HTR-8/SVneo (cell line): Measurements from ENCODE around the gene NBPF1.
A peak's percentile ranks its signal among the peaks of the same experiment; 100 is the strongest.
"Not testable (repeated sequence)": the region's sequence is repeated elsewhere in the genome, so short reads cannot be mapped to it uniquely, and the experiment has no call there.

Experiments used
- DNase-seq: peaks from one replicate; pipeline ENCODE4 v3.0.0; 2011; ENCODE audit warnings: low spot score, mixed read lengths; ENCODE audit not compliant: insufficient read length
- FAIRE-seq: peaks from 2 replicates; lab custom pipeline; 2011; peaks lifted over from hg19 to GRCh38; lab: Jason Lieb, UNC

NBPF1 gene

DNA sequence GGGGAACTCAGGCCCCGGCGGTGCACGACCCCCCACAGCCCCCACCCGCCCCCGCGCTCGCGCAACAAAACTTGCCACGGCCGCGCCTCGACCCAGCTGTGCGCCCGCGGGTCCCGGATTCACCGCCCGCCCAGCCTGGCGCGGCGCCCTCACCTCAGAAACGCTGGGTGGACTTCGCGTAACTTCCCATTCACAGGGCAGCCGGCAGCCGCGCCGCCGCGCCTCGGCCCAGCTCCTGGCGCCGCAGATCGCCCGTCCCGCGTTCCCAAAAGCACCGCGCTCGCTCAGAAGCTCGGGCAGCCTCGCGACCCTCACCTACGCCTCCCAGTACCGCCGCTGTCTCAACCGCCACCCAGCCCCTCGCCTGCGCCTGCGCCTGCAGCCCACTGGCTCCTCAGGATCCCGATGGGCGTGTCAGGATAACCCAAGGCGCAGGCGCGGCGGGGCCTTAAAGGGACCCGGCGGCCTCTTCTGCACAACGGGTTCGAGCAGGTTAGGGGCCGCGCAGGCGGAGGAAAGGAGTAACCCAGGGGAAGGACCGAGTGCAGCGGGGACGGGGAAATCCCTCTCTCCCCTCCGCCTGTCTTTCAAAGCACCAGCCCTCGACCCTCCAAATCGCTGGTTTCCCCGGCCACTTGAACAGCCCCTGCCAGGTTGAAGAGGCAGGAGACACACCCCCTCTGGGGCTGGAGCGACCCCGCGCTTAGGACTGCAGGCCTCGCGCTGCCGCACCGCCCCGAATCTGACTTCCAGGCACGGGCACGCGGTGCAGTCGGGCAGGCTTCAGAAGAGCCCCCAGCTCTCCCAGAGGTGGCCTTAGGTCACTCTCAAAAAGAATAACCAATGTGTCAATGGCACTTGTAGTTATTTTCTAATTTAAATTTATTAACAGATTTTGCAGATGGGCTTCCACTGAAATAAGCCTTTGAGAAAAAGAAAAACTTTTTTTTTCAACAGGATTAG is at the start of gene NBPF1:
NBPF1 (minus strand) TSS at position 380 of the 963 bp plus-strand sequence.
- FAIRE-seq (peak; percentile 57), DNase-seq (peak; percentile 100)

DNA sequence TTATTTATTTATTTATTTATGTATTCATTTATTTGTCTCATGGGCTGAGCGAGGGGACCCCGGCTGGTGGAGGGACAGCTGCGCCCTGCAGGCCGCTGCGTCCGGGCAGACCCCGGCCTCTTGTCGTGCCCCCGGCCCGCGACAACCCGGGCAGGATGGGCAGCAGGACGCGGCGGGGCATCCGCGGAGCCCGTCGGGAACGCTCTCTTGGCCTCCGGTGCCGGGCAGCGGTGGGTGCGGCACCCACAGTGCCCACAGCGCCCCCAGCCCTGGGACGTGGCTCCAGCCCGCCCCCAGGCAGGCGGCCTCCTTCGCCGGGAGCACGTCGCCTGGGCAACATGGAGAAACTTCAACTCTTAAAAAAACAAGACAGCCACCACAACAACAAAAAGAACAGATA is 44.9 kb upstream of the NBPF1 start:
- not testable (repeated sequence) for FAIRE-seq, DNase-seq

DNA sequence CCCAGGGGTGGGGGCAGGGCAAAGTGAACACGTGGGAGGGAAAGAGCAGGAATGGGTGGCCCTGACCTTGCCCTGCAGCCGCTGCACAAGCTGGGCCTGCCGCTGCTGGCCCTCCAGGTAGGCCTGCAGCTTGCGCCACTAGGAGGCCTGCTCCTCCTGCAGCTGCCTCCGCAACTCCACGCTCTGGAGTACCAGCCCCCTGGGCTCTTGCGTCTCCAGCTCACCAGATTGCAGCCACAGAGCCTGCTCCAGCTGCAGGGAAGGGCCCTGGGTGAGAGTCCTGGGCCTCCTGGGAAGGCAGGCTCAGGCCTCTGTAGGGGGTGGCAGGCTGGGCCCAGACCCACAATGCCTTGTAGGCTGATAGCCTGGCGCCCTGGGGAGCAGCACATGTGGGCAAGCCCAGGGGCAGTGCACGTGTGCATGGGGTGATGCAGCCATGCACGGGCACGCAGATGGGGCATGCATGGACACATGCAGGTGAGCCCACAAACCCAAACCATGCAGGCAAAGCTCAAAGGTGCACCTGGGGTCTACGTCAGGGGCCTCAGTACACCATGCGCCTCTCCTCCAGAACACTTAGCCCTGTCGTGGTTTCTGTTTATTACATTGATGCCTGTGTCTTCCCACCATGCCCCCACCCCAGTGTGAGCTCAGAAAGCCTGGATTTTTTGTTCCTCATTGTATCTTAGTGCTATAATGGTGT is 43.8 kb upstream of the NBPF1 start:
- not testable (repeated sequence) for FAIRE-seq, DNase-seq

DNA sequence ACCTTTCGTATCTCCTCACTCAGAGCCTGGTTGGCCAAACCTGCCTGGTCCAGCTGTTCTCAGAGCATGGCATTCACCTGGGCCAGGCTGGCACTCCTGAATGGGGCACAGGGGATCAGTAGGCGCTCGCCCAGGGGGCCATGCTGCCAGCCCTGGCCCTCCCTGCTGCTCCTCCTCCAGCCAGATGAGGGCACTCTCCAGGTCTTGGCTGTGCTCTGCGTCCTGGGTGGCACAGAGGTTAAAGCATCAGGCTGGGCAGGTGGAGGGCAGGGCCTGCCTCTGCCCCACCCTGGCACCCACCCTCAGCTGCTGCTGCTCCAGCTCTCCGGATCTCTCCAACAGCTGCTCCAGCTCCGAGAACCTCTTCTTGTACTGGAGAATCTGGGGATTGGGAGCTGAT is 43.2 kb upstream of the NBPF1 start:
- DNase-seq, FAIRE-seq: not testable (repeated sequence)

DNA sequence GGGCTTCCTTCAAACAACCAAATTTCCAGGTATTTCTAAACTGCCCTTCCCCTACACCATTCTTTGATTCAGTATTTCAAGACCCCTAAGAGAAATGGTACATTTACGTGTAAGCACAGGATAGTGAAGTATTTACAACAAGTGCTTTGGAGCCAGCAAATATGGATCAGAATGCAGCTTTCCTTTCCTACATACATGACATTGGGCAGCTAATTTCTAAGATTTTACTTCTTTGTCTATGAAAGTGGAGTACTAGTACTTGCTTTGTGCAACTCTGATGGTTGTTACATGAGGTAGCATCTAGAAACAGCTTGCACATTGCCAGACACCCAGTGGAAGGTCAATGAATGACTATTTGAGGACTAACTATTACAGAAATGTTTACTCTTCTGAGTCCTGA is 38.2 kb upstream of the NBPF1 start:
- not testable (repeated sequence) for FAIRE-seq, DNase-seq

DNA sequence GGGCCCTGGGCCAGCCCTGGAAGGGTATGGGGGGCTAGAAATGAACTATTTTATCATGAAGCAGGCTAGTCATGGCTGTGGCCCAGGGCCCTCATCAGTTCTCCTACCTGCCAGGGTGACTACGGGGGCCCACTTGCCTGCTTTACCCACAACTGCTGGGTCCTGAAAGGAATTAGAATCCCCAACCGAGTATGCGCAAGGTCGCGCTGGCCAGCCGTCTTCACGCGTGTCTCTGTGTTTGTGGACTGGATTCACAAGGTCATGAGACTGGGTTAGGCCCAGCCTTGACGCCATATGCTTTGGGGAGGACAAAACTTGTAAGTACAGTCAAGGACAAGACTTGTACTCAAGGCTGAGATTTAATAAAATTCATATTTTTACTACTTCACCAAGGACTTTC is 36.6 kb upstream of the NBPF1 start:
- FAIRE-seq, DNase-seq: not testable (repeated sequence)

DNA sequence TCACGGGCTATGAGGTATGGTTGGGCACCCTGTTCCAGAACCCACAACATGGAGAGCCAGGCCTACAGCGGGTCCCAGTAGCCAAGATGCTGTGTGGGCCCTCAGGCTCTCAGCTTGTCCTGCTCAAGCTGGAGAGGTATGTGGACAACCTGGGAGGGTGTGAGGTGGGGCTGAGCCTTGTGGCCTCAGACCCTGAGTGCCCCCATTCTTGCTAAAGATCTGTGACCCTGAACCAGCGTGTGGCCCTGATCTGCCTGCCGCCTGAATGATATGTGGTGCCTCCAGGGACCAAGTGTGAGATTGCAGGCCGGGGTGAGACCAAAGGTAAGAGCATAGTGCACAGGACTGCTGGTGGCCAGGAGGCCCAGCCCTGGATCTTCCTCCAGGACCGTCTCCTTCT is 36.0 kb upstream of the NBPF1 start:
- FAIRE-seq, DNase-seq: not testable (repeated sequence)

DNA sequence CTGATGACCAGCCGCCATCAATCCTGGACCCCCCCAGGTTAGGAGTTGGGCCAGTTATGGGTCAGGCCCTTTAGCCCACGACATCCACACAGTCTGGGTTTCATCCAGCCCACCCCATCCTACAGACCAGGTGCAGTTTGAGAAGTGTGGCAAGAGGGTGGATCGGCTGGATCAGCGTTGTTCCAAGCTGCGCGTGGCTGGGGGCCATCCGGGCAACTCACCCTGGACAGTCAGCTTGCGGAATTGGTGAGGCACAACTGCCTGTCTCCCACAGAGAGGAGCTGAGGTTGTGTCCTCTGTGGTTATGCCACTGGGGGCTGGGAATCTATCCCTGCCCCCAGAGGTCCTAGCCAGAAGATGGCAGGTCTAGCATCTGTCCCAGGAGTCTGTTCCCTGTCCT is 35.4 kb upstream of the NBPF1 start:
- not testable (repeated sequence) for DNase-seq, FAIRE-seq

DNA sequence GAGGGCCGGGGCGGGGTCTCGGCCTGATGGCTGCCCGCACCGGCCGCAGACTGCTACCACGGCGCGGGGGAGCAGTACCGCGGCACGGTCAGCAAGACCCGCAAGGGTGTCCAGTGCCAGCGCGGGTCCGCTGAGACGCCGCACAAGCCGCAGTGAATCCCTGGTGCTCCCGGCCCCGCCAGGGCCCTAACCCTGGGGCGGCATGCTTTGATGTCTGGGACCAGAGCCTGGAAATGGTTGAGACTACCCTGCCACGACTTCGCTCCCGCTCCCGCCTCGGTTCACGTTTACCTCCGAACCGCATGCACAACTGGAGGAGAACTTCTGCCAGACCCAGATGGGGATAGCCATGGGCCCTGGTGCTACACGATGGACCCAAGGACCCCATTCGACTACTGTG is 34.9 kb upstream of the NBPF1 start:
- not testable (repeated sequence) for FAIRE-seq

DNA sequence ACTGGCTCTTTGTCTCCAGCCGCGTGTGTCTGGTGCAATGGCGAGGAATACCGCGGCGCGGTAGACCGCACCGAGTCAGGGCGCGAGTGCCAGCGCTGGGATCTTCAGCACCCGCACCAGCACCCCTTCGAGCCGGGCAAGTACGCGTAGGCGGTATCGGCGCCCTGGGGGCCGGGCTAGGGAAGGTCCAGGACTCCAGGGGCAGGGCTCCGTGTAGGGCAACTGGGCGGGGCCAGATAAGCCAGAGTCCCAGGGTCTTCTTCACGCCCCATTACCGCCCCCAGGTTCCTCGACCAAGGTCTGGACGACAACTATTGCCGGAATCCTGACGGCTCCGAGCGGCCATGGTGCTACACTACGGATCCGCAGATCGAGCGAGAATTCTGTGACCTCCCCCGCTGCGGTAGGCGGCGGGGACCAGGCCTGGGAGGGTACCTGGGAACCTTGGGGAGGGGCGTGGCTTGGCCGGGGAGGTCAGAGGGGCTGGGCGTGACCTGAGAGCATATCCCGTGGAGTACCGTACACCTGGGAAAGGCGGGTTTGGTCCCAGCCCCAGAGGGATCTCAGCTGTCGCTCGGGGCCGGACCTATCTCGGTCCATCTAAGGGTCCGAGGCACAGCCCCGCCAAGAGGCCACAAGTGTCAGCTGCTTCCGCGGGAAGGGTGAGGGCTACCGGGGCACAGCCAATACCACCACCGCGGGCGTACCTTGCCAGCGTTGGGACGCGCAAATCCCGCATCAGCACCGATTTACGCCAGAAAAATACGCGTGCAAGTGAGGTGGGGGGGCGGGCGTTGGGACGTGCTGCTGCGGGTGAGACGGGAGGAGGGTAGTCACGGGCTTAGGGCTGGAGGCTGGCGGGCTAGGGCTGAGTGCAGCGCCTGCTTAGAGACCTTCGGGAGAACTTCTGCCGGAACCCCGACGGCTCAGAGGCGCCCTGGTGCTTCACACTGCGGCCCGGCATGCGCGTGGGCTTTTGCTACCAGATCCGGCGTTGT is 34.1 kb upstream of the NBPF1 start:
- not testable (repeated sequence) for FAIRE-seq, DNase-seq

More for the DNA sequence above, 34.9 kb upstream of the NBPF1 start:
- not testable (repeated sequence) for DNase-seq

DNA sequence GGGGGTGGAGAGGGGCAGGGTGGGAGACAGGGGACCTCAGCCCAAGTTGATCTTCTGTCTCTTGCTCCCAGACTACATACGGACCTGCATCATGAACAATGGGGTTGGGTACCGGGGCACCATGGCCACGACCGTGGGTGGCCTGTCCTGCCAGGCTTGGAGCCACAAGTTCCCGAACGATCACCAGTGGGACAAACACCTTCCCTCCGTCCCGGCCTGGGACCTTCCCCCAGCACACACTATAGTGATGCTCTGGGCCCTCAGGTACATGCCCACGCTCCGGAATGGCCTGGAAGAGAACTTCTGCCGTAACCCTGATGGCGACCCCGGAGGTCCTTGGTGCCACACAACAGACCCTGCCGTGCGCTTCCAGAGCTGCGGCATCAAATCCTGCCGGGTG is 33.4 kb upstream of the NBPF1 start:
- not testable (repeated sequence) for FAIRE-seq, DNase-seq

DNA sequence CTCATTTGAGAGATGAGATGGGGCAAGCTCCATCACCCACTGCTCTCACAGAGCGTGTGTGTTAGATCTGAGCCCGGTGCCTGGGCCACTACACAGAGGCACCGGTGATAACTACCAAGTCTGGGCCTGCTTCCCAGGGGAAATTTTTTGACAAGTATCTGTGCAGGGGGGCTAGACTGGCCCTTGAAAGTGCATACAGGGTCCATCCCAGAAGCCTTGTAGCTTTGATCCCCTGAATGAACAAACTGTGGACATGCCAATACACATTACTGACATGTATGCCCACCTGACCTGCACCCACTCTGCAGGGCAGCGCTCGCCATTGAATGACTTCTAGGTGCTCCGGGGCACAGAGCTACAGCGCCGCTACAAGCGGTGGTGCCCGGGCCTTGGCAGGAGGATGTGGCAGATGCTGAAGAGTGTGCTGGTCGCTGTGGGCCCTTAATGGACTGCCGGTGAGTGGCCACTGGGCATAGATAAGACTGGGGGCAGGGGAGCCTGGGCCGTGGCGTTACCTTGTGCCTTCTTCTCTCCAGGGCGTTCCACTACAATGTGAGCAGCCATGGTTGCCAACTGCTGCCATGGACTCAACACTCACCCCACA is 32.8 kb upstream of the NBPF1 start:
- FAIRE-seq, result not testable (repeated sequence)

DNA sequence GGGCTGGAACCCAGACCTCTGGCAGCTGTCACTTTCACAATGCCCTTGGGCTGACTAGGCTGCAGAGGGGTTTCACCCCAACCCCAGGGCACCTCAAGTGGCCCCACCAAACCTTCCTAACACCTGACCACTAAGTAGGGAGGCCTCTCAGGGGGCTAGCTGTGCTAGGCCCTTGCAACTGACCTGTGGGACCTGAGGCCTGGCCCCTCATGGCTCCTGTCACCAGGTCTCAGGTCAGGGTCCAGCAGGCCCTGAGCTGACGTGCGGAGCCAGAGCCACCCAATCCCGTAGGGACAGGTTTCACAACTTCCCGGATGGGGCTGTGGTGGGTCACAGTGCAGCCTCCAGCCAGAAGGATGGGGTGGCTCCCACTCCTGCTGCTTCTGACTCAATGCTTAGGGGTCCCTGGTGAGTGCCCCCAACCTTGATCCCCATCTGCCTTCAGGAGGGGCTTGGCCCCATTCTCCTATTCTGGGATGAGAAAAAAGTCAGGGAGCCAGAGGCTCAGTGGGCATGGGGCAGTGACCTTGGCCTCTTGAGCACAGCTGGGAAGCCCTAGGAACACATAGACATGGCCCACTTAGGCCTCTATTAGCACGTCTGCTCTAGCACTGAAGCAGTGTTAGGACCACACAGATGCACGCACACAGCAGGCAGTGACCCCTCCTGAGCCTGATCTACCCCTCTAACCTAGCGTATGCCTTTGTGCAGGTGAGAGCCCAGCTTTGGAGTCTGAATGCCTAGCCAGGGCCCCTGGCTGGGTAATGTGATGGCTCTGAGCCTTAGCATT is 32.1 kb upstream of the NBPF1 start:
- FAIRE-seq, DNase-seq: not testable (repeated sequence)

More for the DNA sequence above, 32.8 kb upstream of the NBPF1 start:
- not testable (repeated sequence) for DNase-seq

DNA sequence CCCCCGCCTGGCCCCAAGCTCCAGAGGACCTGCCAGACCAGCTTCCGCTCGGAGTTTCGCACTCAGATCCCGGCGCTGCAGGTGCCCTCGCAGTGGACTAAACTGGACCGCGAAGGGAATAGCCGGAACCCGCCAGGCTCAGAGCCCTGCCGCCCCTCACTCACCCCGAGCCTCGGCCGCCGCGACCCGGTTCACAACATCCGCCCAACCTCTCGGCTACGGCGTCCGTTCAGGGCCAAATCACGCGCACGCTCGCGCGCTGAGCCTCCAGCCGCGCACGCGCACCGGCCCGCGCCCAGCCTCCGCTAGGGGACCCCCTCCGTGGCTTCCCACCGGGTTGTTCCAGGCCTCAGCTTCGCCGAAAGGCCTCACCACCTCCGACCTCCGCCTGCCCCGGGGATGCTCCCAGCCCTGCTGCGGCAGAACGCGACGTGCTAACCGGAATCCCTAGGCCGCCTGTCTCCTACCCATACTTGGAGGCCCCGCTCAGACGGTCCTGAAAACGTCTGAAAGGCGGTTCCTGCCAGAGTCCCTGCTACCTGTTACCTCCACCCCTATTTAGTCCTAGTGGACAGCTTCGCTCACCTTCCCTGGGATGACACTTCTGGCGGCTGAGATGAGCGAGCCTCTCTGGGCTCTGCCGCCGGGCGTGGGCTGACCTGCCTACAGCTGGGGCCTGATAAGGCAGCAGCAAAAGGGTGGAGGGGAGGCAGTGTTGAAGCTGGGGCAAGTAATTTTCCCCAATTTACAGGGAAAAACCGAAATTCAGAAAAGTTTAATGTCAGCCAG is 31.3 kb upstream of the NBPF1 start:
- FAIRE-seq, result peak; percentile 79

DNA sequence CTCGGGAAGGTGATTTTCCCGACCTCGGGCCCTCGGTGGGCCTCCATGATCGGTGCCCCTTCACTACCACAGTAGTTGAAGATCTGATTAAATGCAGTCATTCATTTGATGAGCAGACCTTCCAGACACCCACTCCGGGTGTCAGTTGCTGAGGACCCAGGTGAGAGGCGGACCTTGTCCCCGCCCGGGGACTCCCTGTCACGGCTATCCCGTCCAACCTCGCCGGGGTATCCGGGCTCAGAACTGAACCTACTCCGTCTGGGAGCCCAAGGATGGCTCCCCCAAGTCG is 30.8 kb upstream of the NBPF1 start:
- DNase-seq (no peak), FAIRE-seq (no peak)

More for the DNA sequence above, 31.3 kb upstream of the NBPF1 start:
- DNase-seq, result peak; percentile 99

DNA sequence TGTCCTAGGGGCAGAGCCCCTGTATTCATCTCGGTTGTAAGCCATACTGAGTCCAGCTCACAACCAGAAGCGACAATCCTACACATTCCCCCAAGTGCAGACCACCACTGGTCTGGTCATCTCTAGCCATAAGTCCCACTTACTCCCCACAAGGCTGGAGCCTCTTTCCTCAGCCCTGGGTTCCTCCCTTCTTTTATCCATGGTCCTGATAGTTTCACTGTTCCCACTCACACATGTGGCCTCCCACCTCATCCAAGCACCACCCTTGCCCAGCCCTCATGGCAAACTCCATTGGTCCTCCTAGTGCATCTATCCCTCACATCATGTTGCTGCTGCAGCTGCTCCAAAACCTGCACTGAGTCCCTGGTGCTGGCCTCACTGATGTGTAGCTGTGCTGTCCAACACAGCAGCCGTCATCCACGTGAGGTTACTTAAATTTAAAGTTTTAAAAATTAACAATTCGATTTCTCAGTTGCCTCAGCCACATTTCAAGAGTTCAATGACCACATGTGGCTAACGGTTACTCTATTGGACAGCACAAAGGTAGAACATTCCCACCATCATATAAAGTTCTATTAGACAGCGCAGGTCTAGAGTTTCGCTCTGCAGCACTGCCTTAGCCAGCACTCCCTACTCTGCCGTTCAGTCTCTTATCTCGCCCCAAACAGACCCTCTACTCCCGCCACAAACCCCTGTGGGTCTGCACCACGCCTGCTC is 30.3 kb upstream of the NBPF1 start:
- not testable (repeated sequence) for FAIRE-seq, DNase-seq

DNA sequence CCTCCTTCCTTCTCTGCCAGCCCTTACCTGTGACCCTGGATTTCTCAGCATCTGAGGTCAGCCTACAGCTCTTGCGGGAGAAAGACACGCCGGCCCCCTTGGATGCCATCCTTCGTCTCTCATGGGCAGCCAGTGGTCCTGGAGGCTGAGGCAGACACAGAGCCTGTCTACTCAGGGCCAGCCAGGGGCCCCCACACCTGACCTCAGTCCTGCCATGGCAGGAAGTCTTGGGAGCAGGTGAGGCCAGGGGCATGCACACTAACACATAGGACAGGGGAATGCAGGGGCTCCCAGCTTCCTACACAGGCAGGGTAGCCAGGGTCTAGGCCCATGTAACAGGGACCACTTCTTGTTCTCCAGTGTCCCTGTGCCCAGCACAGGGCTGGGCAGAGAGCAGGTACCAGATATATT is 29.6 kb upstream of the NBPF1 start:
- not testable (repeated sequence) for FAIRE-seq, DNase-seq
